SU-DHL-6 (cell line): Measurements from ENCODE around the gene TBC1D1.

Experiments
- H2AFZ ChIP-seq: fragments of 200-600 bp; sonication (generic); 2 replicates; pipeline ENCODE4 v1.6.1; 2014; ENCODE audit warnings: low read depth, mild to moderate bottlenecking, moderate library complexity, mixed read lengths, antibody characterized with exemption, low read length; ENCODE audit not compliant: severe bottlenecking
- H3F3A ChIP-seq: fragments of 200-600 bp; shearing (Covaris generic); 2 replicates; pipeline ENCODE4 v1.6.0; 2016; ENCODE audit warnings: antibody characterized with exemption, mild to moderate bottlenecking; ENCODE audit not compliant: insufficient read depth
- H3K27ac ChIP-seq: fragments of 200-600 bp; sonication (generic); 2 replicates; pipeline ENCODE4 v1.5.1; 2016; ENCODE audit warnings: low read depth, mild to moderate bottlenecking, low read length, moderate library complexity, mixed read lengths
- H3K27me3 ChIP-seq: fragments of 200-600 bp; sonication (generic), shearing (Covaris generic); 2 replicates; pipeline ENCODE4 v1.6.0; 2014; ENCODE audit warnings: mild to moderate bottlenecking, low read length
- H3K36me3 ChIP-seq: fragments of 200-600 bp; sonication (generic); 2 replicates; pipeline ENCODE4 v1.6.1; 2014; ENCODE audit warnings: mild to moderate bottlenecking, low read length, mixed read lengths
- H3K4me2 ChIP-seq: fragments of 300-600, 200-600 bp; shearing (Covaris generic), sonication (generic); 2 replicates; pipeline ENCODE4 v1.6.0; 2014; ENCODE audit warnings: low read length, low read depth, mild to moderate bottlenecking; ENCODE audit not compliant: poor library complexity, severe bottlenecking
- H3K4me3 ChIP-seq: fragments of 200-600 bp; sonication (generic); 2 replicates; pipeline ENCODE4 v1.5.1; 2014; ENCODE audit warnings: antibody characterized with exemption, low read length, mild to moderate bottlenecking, mixed read lengths; ENCODE audit not compliant: insufficient read depth, poor library complexity, severe bottlenecking
- H3K79me2 ChIP-seq: fragments of 200-600 bp; sonication (generic); 2 replicates; pipeline ENCODE4 v1.6.1; 2014; ENCODE audit warnings: mild to moderate bottlenecking, low read length, moderate library complexity; ENCODE audit not compliant: insufficient read depth
- H3K9ac ChIP-seq: fragments of 200-600 bp; sonication (generic); 2 replicates; pipeline ENCODE4 v1.7.0; 2014; ENCODE audit warnings: mild to moderate bottlenecking, low read length
- H3K9me2 ChIP-seq: fragments of 200-600 bp; sonication (generic); replicated peaks from 2 replicates; pipeline ENCODE4 v1.6.1; 2014; ENCODE audit warnings: low read length; ENCODE audit not compliant: insufficient read depth
- H3K9me3 ChIP-seq: fragments of 200-600 bp; sonication (generic); 2 replicates; pipeline ENCODE4 v1.6.1; 2014; ENCODE audit warnings: low read length, mixed read lengths; ENCODE audit not compliant: insufficient read depth
- H4K20me1 ChIP-seq: fragments of 200-600 bp; sonication (generic); 2 replicates; pipeline ENCODE4 v1.6.1; 2014; ENCODE audit warnings: low read depth, mild to moderate bottlenecking, antibody characterized with exemption, low read length, moderate library complexity, mixed read lengths
- EZH2phosphoT487 ChIP-seq: fragments of 200-600 bp; sonication (generic), shearing (Covaris generic); conservative IDR thresholded peaks from 2 replicates; pipeline ENCODE4 v1.6.1; 2018; ENCODE audit warnings: mild to moderate bottlenecking, antibody characterized with exemption, low read length, moderate library complexity, mixed read lengths
- TF ChIP-seq, protein P1 (sequence below): fragments of 200-600 bp; sonication (generic); IDR thresholded peaks from one replicate; pipeline ENCODE4 v1.5.1; 2017; ENCODE audit warnings: antibody characterized with exemption, mild to moderate bottlenecking, low read length, moderate library complexity; ENCODE audit not compliant: insufficient read depth, poor library complexity, severe bottlenecking

Gene TBC1D1

DNA sequence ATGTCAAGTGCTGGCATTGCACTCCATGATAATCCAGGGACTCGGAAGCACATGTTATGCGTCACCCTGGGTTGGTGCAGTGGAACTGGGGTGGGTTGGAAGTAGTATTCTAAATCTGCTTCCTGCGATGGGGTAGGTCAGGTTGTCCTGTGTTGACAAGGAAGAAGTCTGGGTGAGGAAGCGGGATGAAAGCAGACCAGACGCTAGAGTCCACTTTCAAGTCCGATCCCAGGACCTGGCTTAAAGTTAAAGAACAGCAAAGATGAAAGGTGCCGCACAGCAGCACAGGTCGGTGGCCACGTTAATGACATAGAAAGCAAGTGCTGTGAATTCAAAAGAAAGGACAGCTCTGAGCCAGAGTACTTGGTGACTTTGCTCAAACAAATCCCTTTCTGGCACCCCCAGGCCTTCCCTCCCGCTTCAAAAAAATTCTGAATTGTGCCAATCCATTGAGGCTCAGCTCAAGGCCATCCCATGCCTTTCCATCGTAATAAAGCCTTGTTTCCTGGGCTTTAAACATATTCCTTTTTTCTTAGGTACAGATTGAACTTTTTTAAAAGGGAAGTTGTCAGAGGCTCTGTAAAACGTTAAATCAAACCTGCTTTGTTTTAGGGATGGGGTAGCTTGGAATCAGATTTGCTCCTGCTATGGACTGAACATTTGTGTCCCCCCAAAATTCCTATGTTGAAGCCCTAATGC lies 187.1 kb downstream of the TBC1D1 start:
- Histone ChIP-seq H4K20me1 (no peaks in the 10 kb centered on the region), H3F3A (no peaks in the 10 kb centered on the region), H2AFZ (no peak overlapping the region), H3K27me3 (no peaks in the 10 kb centered on the region), H3K4me2 (no peak overlapping the region), H3K79me2 (no peaks in the 10 kb centered on the region), H3K9me2 (no peaks in the 10 kb centered on the region), H3K4me3 (no peak overlapping the region), H3K36me3 (no peaks in the 10 kb centered on the region), H3K9me3 (no peaks in the 10 kb centered on the region), H3K9ac (no peak overlapping the region), H3K27ac (no peak overlapping the region)
- TF ChIP-seq EZH2phosphoT487: no peak
- TF ChIP-seq, protein P1, sequence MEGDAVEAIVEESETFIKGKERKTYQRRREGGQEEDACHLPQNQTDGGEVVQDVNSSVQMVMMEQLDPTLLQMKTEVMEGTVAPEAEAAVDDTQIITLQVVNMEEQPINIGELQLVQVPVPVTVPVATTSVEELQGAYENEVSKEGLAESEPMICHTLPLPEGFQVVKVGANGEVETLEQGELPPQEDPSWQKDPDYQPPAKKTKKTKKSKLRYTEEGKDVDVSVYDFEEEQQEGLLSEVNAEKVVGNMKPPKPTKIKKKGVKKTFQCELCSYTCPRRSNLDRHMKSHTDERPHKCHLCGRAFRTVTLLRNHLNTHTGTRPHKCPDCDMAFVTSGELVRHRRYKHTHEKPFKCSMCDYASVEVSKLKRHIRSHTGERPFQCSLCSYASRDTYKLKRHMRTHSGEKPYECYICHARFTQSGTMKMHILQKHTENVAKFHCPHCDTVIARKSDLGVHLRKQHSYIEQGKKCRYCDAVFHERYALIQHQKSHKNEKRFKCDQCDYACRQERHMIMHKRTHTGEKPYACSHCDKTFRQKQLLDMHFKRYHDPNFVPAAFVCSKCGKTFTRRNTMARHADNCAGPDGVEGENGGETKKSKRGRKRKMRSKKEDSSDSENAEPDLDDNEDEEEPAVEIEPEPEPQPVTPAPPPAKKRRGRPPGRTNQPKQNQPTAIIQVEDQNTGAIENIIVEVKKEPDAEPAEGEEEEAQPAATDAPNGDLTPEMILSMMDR: no peak

DNA sequence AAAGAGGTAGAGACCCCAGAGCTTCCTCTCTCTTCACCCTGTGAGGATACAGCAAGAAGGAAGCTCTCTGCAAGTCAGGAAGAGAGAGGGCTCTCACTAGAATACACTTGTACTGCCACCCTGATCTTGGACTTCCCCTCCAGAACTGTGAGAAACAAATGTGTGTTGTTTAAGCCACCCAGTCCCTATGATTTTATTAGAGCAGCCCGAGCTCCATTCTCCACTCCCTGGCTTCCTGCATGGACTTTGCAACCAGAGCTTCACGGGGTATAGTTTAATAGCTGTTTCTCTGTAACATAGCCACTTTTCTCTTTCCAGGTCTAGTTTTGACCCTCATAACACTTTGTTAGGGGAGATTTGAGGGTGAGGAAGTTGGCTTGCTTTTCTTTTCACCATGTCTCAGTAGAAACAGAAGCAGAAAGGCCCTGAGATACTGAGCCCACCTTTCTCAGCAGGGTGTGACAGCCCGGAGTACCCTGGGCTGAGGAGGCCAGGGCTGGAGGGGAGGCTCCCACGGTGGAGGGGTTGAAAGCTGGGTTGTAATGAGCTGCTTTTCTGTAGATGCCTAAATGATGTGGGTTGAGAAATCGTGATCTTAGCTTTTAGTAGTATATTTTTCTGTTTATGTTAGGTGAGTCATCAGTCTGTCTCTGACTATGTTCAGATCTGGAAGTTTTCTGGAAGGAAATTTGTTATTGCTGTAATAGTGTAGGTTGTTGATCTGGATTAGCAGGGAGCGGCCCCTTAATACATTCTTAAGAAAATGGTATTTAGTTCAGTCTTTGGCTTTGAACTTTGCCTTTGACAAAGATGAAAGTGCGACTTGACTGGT lies 187.9 kb downstream of the TBC1D1 start:
- H3K4me2 ChIP-seq: no peak overlapping the region
- no peak for TF ChIP-seq EZH2phosphoT487
- TF ChIP-seq, protein P1: no peak
- no peak overlapping the region for H3K27ac ChIP-seq
- no peaks in the 10 kb centered on the region for H3F3A ChIP-seq
- no peaks in the 10 kb centered on the region for H3K27me3 ChIP-seq
- no peak overlapping the region for H3K9ac ChIP-seq
- H3K9me2 ChIP-seq: no peaks in the 10 kb centered on the region
- no peak overlapping the region for H3K4me3 ChIP-seq
- H3K79me2 ChIP-seq: no peaks in the 10 kb centered on the region
- no peaks in the 10 kb centered on the region for H3K9me3 ChIP-seq
- H2AFZ ChIP-seq: no peak overlapping the region
- H4K20me1 ChIP-seq: no peaks in the 10 kb centered on the region
- H3K36me3 ChIP-seq: no peaks in the 10 kb centered on the region

DNA sequence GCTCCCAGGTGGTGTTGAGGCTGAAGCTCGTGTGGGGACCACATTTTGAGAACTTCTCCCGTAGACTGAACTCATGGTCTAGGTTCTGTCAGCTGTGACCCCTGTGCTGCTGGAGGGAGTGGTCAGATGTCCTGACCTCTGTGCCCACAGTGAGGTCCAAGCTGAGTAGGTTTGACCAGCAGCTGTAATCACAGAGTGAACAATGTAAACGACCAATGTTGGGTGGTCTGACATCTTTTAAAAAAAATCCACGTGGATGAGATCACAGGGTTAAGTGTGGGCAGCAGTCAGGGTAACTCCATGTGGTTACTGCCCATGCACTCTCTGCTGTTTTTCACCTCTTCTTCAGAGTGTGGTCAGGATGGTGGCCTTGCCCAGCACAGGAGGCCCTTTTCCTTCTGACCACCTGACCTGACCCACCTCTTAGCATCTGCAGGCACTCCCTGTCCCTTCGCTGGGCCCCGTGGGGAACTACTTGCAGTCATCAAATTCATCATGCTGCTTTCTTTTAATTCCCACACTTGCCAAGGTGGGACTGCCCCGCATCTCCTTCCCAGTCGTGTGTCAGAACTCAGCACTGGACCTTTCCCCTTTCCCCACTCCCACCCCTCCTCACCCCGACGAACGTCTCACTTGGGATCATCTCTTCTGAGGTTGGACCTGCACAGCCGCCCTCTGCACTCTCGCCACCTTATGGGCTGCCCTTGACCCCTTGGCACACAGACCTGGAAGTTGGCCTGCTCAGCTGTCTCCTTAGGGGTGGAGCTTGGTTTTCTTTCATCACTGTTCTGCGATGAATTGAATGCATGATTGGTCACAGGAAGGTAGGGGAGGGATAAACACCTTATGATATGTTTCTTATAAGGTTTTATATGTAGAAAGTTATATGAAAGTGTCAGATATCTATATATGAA lies 189.4 kb downstream of the TBC1D1 start:
- no peak overlapping the region for H2AFZ ChIP-seq
- H3K4me3 ChIP-seq: no peak overlapping the region
- H3K27me3 ChIP-seq: no peaks in the 10 kb centered on the region
- no peaks in the 10 kb centered on the region for H3K9me3 ChIP-seq
- H3F3A ChIP-seq: no peaks in the 10 kb centered on the region
- no peaks in the 10 kb centered on the region for H3K79me2 ChIP-seq
- no peak for TF ChIP-seq EZH2phosphoT487
- TF ChIP-seq, protein P1: no peak
- no peak overlapping the region for H3K9ac ChIP-seq
- H4K20me1 ChIP-seq: no peaks in the 10 kb centered on the region
- H3K27ac ChIP-seq: no peak overlapping the region
- H3K36me3 ChIP-seq: no peaks in the 10 kb centered on the region
- H3K9me2 ChIP-seq: no peaks in the 10 kb centered on the region
- no peak overlapping the region for H3K4me2 ChIP-seq
